GM21786 (cell line): Measurements from ENCODE around the gene RPL22L1.
A peak's percentile ranks its signal among the peaks of the same experiment; 100 is the strongest.
"Not testable (repeated sequence)": the region's sequence is repeated elsewhere in the genome, so short reads cannot be mapped to it uniquely, and the experiment has no call there.

Experiments used
- ATAC-seq: cut with Tn5 transposase; IDR thresholded peaks from one replicate; pipeline ENCODE4 v1.9.1; 2021; ENCODE audit not compliant: unreplicated experiment

Gene RPL22L1

DNA sequence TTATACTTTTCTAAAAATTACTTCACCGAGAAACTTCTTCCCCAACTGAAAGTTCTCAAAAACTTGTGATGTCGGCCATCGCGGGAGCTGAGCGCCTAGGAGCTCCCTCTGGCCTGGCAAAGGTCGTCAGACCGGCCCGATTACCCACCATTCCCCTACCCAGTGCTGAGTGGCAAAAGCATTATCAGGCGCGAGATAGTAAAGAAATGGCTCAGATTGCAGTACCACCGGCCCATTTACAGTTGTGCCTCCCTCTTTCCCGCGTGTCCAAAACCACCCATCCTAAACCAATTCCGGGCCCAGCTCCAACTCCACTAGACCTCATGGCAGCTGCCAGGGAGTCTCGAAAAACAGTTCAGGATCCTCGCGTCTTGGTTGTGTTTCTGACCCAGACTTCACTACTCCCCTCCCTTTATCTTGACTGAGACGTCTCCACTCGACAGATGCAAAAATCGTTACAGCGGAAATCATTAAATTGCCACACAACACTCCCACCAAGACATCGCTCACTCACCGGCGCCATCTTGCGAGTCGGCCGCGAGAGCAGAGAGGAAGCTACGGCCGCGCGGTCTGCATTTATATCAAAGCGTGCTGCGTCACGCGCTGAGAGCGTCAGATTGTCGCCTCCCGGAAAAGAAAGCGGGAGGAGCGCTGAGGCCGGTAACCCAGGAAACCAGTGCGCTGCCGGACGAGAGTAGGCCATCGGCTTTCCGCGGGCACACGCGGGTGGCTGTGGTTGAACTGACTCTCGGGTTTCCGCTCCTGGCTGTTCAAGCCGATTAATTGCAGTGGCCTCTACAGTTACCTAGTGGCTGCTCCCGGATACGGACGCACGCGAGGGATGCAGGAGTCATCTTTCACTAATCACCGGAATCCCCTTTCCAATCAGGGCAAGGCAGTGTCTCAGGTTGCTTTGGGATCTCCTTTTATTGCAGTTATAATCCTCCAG, at the start of gene RPL22L1:
Gene RPL22L1, minus strand, starts transcription at position 551 of the 949 bp plus-strand sequence. Its CDS starts 28 bp downstream, at position 523.
- peak; percentile 97 for ATAC-seq

DNA sequence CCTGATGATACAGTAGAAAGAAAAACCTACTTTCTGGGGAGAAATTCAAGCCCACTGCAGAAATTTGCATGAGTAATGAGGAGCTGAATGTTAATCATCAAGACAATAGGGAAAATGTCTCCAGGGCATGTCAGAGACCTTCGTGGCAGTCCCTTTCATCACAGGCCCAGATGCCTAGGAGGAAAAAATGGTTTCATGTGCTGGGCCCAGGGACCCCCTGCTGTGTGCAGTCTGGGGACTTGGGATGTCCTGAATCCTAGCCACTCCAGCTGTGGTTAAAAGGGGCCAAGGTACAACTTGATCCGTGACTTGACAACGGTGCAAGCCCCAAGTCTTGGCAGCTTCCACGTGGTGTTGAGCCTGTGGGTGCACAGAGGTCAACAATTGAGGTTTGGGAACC, 48.7 kb upstream of the RPL22L1 start:
- no peak for ATAC-seq

GRCh38 chr3:170914690-170915089, 44.7 kb upstream of the RPL22L1 start:
- no peak for ATAC-seq

- ATAC-seq, result no peak
These were observed 44.2 kb upstream of the RPL22L1 start for GRCh38 chr3:170914212-170914611.

DNA sequence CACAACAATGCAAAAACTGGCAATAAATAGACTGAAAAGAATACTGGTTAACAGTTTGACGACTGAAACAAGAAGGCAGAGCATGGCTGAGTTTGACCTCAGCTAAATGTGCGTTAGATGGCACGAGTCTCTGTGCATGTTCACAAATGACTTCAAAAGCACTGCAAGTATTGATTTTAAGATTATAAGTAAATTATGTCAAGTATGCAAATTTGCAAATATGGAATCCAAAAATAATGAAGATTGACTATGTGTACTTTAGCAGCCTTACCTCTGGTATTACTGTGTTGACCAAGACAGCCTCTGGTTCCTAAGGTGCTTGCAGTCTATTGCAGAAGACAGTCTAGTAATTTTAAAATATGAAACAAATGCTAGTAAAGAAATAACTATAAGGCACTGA, 41.1 kb upstream of the RPL22L1 start:
- no peak for ATAC-seq

- no peak for ATAC-seq
These were observed 40.5 kb upstream of the RPL22L1 start for GRCh38 chr3:170910542-170910941.

- ATAC-seq, result no peak
These were observed 39.3 kb upstream of the RPL22L1 start for GRCh38 chr3:170909129-170909903.

DNA sequence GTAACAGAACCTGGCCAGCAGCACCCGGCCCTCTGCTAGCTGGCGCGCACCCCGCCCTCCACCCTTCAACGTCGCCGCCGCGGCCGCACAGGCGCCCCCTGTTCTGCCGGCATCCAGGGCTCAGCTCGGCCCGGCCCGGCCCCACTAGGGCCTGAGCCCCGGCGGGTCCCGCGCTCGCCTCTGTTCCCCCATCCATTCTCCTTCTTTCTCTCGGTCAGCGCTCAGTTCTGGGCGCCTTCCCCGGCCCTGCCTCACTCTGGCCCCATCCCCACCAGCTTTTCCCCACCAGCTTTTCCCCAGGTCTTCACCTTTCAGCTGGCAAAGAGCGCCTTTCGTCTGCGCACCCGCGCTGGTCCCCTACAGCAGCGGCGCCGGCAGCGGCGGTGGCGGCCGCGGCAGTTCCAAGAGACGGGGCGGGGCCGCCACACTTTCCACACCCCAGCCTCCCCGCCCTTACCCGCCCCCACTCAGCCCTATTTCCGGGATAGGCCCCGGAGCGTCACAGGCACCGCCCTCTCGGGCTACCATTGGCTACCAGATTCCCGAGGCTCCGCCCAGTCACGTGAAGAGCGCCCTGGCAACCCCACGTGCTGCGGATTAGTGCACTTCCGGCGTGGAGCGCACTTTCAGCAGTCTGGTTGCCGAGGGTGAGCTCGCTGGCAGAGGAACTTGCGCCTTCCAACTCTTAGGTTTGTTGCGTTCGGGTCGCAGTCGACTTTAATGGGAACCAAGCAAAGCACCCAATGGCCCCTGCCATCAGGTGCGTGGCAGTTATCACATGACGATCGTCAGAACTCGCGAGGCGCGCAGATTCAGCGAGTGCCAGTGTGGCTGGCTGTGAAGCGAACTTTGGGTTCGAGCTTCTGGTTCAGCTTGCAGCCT, 38.5 kb upstream of the RPL22L1 start, which contains the start of gene EIF5A2:
Gene EIF5A2, minus strand, starts transcription at position 403 of the 882 bp plus-strand sequence. CDS start 831 bp downstream, outside the sequence.
- ATAC-seq, result peak; percentile 90

DNA sequence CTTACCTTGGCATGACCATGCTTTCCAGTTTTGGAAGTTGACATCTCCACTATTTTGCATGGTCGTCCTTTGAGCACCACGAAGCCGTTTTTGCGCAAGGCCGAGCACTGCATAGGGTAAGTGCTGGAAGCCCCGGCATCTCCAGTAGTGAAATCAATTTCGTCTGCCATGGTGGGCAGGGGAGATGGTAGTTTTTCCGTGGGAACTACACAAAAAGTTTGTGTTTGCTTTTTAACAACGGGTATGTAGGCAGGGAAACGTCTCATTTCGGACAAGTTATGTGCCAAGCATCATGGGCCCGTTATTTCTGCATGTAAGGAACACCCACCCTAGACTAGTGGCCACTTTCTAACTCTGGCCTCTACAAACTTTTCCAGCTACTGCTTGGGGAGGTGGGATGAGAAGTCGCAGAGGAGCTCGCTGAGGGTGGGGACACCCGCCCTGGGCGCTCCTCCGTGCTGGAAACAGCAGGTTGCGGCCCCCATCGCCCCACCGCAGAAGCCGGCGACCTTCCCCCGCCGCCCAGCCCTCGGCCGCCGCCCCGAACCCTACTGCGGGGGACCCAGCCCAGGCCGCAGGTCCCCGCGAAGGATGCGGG, 37.7 kb upstream of the RPL22L1 start:
- no peak for ATAC-seq

- ATAC-seq, result no peak
These were observed 35.9 kb upstream of the RPL22L1 start for GRCh38 chr3:170905862-170906261.

DNA sequence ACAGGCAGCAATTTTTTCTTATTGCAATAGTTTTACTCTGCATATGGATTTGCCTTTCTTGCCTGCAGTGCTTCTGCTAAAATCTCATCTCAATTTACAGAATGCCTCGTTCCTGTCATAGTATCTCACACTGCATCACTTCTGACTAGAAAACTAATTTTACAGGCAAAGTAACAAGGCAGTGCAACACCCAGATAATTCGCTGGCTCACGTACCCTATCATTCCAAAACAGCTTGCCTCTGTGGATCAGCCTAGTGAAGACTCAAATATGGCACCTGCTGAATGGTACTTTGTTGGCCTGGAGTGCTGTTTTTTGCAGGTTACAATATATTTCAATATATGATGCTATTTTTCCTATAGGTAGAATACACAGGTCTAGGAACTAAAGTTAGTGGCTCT, 33.1 kb upstream of the RPL22L1 start:
- no peak for ATAC-seq

GRCh38 chr3:170899455-170899854, 29.5 kb upstream of the RPL22L1 start:
- no peak for ATAC-seq

- no peak for ATAC-seq
These were observed 28.0 kb upstream of the RPL22L1 start for GRCh38 chr3:170897978-170898377.

DNA sequence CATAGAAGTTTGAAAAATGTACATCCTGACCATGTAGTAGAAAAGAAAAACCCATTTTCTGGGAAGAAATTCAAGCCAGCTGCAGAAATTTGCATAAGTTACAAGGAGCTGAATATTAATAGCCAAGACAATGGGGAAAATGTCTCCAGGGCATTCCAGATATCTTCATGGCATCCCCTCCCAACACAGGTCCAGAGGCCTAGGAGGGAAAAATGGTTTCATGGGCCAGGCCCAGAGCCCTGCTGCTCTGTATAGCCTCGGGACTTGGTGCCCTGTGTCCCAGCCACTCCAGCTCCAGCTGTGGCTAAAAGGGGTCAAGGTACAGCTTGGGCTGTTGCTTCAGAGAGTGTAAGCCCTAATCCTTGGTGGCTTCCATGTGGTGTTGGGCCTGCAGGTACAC, 27.2 kb upstream of the RPL22L1 start:
- ATAC-seq, result not testable (repeated sequence)

GRCh38 chr3:170896781-170897180, 26.8 kb upstream of the RPL22L1 start:
- no peak for ATAC-seq

GRCh38 chr3:170896333-170896732, 26.3 kb upstream of the RPL22L1 start:
- not testable (repeated sequence) for ATAC-seq

DNA sequence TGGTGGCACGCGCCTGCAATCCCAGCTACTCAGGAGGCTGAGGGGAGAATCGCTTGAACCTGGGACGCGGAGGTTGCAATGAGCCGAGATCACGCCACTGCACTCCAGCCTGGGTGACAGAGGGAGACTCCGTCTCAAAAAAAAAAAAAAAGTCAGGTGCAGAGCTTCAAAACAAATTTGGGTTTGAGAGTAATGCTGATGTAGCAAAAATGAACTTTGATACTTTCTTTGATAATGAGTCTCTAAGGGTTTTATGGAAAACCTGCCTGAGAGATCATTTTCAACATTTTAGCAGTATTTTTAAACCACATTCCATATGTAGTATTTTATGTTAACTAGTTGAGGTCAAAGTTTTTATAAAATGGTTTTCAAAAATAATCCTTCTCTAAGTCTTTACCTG, 23.9 kb upstream of the RPL22L1 start:
- no peak for ATAC-seq

DNA sequence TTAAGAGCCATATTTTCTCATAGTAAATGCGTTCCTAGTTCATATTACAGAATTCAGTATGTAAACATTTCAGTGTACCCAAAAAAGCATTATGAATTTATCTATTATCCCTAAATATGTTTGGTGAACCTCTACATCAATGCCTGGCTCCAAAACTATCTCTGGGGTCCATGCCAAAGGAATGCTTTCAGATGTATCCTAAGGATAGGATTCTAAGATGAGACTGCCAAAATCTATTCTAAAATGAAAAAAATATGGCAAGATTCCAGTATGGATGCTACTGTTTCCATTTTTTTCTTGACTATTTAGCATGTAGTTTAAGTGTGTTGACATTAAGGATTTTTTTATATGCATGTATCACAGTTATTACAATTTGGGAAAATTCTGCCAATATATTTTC, 19.6 kb upstream of the RPL22L1 start:
- ATAC-seq, result no peak

DNA sequence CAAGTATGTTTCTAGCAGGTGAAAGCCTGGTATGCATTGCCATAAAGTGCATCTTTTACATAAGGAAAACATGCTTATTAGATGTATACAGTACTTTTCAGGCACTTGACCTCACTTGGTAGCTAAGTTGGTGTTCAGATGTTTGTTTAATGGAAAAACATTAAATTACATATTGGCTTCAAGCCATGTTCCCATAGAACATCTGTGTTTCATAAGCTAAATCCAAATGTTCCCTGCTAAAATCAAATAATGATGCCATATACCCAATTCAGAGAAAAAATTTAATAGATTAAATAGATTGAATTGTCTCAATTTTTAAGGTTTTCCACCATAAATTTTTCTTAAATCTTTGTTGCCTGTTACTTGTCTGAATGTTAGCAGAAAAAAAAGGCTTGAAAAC, 19.1 kb upstream of the RPL22L1 start:
- ATAC-seq, result no peak
